Activated CD8-positive, alpha-beta T cell treated with anti-CD3 and anti-CD28 coated beads for 36 hours (primary cell): Measurements from ENCODE around the gene CD5L. TPM values are rescaled to one million over a fixed set of nuclear protein-coding genes. Genes with fewer than 3 reads are reported as not detected.

Experiments used
- ATAC-seq: fragments of 200-7000 bp; cut with Tn5 transposase; one replicate; pipeline ENCODE4 v1.10.0; 2021; ENCODE audit warnings: mild to moderate bottlenecking, moderate library complexity
- CTCF ChIA-PET: fragments of 350-600 bp; sonication (Branson Sonifier 250); formaldehyde crosslinking; loops from one replicate; lab custom pipeline; 2021; ENCODE audit warnings: antibody characterized with exemption; lab: Charles Lee
- POLR2A ChIA-PET: fragments of 350-600 bp; sonication (Branson Sonifier 250); formaldehyde crosslinking; loops from one replicate; lab custom pipeline; 2021; ENCODE audit warnings: antibody characterized with exemption; lab: Charles Lee
- DNase-seq: peaks from one replicate; pipeline ENCODE4 v3.0.0-alpha.2; 2020
- H3K27ac Mint-ChIP-seq: one replicate; pipeline ENCODE4 v1.8.0; 2021; ENCODE audit warnings: mild to moderate bottlenecking, mixed read lengths
- H3K27me3 Mint-ChIP-seq: one replicate; pipeline ENCODE4 v1.8.0; 2021; ENCODE audit warnings: mixed read lengths
- H3K36me3 Mint-ChIP-seq: one replicate; pipeline ENCODE4 v1.8.0; 2021; ENCODE audit warnings: low read depth, mixed read lengths
- H3K4me1 Mint-ChIP-seq: one replicate; pipeline ENCODE4 v1.8.0; 2021; ENCODE audit warnings: low read depth, mixed read lengths
- H3K4me3 Mint-ChIP-seq: one replicate; pipeline ENCODE4 v1.8.0; 2021; ENCODE audit warnings: mild to moderate bottlenecking, moderate library complexity, mixed read lengths
- H3K9me3 Mint-ChIP-seq: one replicate; pipeline ENCODE4 v1.8.0; 2021; ENCODE audit warnings: mixed read lengths
- intact Hi-C: fragments of 100-400 bp; cut with micrococcal nuclease; formaldehyde crosslinking; loops from one replicate; pipeline ENCODE4 v1.10.0; 2022
- total RNA-seq, 2 experiments: library from RNA; stranded (reverse); gene quantifications; one replicate each; pipeline ENCODE4 v1.2.3, GENCODE V29; 2021
- TF ChIP-seq, protein P1 (sequence below): fragments of 200-600 bp; IDR thresholded peaks from one replicate; pipeline ENCODE4 v1.8.0; 2022; ENCODE audit warnings: antibody characterized with exemption, mild to moderate bottlenecking

The CD5L gene
- not detected for total RNA-seq

DNA sequence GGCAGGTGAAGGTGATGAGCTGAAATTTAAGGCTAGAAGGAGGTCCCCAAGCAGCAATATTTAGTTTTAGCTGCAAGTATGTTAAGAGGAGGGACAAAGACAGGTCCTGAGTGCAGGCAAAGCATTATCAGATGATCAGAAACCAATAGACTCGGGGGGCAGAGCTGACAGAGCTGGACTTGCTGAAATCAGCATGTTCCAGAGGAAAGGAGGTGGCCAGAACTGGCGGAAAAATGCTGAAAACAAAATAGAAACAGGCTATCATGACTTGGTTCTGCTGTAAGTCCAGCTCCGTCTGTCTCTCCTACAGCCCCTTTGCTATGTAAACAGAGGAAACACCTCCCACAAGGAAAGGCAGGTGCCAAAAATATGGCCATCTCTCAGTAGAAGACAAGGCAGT is at the start of gene CD5L:
Gene CD5L (minus strand): TSS at position 101 of the 400 bp plus-strand sequence. CDS start 107 bp downstream, outside the sequence.
- H3K27ac Mint-ChIP-seq = no peak within 1 kb of the TSS
- ATAC-seq = no peak

DNA sequence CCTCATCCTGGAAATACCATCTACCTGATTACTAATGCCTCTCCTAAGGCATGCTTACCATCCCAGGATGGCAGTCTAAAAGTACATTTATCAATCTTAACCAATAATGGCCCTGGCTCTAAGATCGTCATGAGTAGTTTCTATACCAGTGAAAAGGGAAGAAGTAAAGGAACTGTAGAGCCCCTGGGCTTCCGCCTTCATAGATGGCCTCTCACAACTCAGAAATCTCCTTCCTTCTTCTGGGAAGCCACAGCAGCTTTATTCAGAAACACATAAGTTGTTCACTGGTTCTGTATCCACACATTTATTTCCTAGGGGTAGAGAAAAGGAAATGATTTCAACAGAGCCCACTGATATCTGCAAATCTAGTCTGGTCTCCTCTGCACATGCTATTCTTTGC is 41.0 kb upstream of the CD5L start:
- Mint-ChIP-seq H3K9me3 (no peaks in the 10 kb centered on the region), H3K4me3 (no peak overlapping the region), H3K36me3 (no peaks in the 10 kb centered on the region), H3K4me1 (no peaks in the 10 kb centered on the region), H3K27me3 (peaks cover 29% of the 10 kb centered on the region), H3K27ac (no peak overlapping the region)
- ChIA-PET CTCF (no interaction called here), POLR2A (interaction anchor here (0.8 kb wide), 1 partner anchor 318 kb away, joined by 3 read pairs; no protein-coding TSS in a partner anchor)
- DNase-seq (no peak), ATAC-seq (no peak)
- TF ChIP-seq, protein P1, sequence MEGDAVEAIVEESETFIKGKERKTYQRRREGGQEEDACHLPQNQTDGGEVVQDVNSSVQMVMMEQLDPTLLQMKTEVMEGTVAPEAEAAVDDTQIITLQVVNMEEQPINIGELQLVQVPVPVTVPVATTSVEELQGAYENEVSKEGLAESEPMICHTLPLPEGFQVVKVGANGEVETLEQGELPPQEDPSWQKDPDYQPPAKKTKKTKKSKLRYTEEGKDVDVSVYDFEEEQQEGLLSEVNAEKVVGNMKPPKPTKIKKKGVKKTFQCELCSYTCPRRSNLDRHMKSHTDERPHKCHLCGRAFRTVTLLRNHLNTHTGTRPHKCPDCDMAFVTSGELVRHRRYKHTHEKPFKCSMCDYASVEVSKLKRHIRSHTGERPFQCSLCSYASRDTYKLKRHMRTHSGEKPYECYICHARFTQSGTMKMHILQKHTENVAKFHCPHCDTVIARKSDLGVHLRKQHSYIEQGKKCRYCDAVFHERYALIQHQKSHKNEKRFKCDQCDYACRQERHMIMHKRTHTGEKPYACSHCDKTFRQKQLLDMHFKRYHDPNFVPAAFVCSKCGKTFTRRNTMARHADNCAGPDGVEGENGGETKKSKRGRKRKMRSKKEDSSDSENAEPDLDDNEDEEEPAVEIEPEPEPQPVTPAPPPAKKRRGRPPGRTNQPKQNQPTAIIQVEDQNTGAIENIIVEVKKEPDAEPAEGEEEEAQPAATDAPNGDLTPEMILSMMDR = no peak
- intact Hi-C loops = no loop called here

More for the DNA sequence above, at the start of gene CD5L:
- ChIA-PET POLR2A (no interaction called here), CTCF (no interaction called here)
- Mint-ChIP-seq H3K4me1 (no peaks in the 10 kb centered on the region), H3K36me3 (no peaks in the 10 kb centered on the region), H3K27me3 (peaks cover under 1% of the 10 kb centered on the region), H3K9me3 (no peaks in the 10 kb centered on the region), H3K4me3 (no peak within 1 kb of the TSS)
- intact Hi-C loops = no loop called here
- TF ChIP-seq, protein P1 = no peak
- no peak for DNase-seq

DNA sequence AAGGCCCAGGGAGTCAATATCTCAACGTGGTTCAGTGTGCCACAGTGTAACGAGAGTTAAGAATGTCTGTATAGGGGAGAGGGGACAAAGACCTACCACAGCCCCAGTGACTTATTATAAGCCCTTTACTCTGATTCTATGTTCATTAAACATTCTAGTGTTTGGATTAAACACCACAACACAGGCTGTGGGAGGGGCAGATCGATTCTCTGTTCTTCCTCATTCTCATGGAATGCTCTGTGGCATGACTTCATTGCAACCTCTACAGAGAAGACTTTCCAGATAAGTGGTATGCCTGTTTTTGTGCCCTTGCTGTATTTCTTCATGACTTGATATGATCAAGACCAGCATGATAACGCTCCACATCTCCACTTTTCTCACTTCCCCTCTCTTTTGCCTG is 39.0 kb upstream of the CD5L start:
- DNase-seq (no peak), ATAC-seq (no peak)
- no peaks in the 10 kb centered on the region for H3K4me1 Mint-ChIP-seq
- intact Hi-C loops = no loop called here
- H3K27ac Mint-ChIP-seq = no peak overlapping the region
- ChIA-PET CTCF (no interaction called here), POLR2A (no interaction called here)
- H3K4me3 Mint-ChIP-seq = no peak overlapping the region
- no peaks in the 10 kb centered on the region for H3K36me3 Mint-ChIP-seq
- H3K9me3 Mint-ChIP-seq = no peaks in the 10 kb centered on the region
- peaks cover 26% of the 10 kb centered on the region for H3K27me3 Mint-ChIP-seq
- TF ChIP-seq, protein P1 = no peak

DNA sequence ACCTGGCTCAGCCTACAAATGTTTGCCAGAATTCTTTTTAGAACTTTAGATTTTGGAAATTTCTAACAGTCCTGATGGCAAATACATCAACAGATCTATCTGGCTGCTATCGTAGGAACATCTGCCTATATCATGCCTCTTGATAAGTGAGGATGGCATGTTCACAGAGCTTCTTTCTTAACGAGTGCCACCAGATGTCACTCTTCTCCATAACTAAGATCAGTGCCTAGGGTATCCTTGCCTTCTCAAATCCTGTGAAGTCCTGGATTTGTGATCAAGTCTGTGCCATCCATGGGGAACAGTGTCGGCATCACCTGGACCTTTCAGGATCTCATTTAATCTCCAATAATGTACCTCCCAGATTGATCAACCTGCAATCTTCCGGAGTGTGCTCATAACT is 36.5 kb upstream of the CD5L start:
- no peak for ATAC-seq
- Mint-ChIP-seq H3K4me1 (no peaks in the 10 kb centered on the region), H3K4me3 (no peak overlapping the region), H3K27ac (no peak overlapping the region), H3K36me3 (no peaks in the 10 kb centered on the region), H3K9me3 (no peaks in the 10 kb centered on the region), H3K27me3 (peaks cover 26% of the 10 kb centered on the region)
- intact Hi-C loops = no loop called here
- DNase-seq = no peak
- CTCF ChIA-PET = no interaction called here
- POLR2A ChIA-PET = no interaction called here
- TF ChIP-seq, protein P1 = peak; percentile 20

DNA sequence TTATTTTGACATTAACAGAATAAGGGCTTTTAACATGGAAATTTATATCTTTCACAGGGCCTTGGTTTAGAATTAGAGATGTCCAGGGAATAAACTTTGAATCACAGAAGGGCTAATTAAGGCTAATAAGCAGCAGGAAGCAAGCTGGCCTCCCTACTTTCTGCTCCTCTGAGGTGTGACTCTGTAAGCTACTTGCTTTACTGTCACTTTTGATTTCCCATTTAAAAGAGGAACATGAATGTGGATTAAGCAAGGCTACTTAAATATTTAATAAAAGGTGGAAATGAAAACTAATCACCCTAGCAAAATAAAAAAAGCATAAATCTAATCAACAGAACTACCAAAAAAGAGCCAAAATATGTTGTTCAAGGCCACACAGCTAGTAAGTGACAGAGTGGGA is 28.9 kb upstream of the CD5L start:
- H3K36me3 Mint-ChIP-seq = no peaks in the 10 kb centered on the region
- no peaks in the 10 kb centered on the region for H3K9me3 Mint-ChIP-seq
- intact Hi-C loops = no loop called here
- no peaks in the 10 kb centered on the region for H3K4me1 Mint-ChIP-seq
- TF ChIP-seq, protein P1 = no peak
- ChIA-PET POLR2A (no interaction called here), CTCF (no interaction called here)
- peaks cover 17% of the 10 kb centered on the region for H3K27me3 Mint-ChIP-seq
- H3K27ac Mint-ChIP-seq = no peak overlapping the region
- DNase-seq (no peak), ATAC-seq (no peak)
- H3K4me3 Mint-ChIP-seq = no peak overlapping the region
